IMR-90 (cell line): ENCODE results near the gene NNT. TPM values are rescaled to one million over a fixed set of nuclear protein-coding genes. Genes with fewer than 3 reads are reported as not detected.

Experiments used
- ATAC-seq: fragments of 200-7000 bp; cut with Tn5 transposase; 2 replicates; pipeline ENCODE4 v1.9.1; 2020; ENCODE audit warnings: low read depth, mild to moderate bottlenecking, moderate library complexity
- BruUV-seq: library from RNA; stranded (reverse); fragments of 400-500 nt; replicated peaks from 2 replicates; lab custom pipeline; 2021; lab: Mats Ljungman, UMichigan
- CTCF ChIA-PET: fragments of 300-600 bp; formaldehyde crosslinking; extraction: SDS; loops from one replicate; lab custom pipeline; 2021; ENCODE audit warnings: antibody characterized with exemption; lab: Yijun Ruan, JAX
- POLR2A ChIA-PET: fragments of 300-600 bp; sonication (Branson Sonifier 250); formaldehyde crosslinking; loops from one replicate; lab custom pipeline; 2022; ENCODE audit warnings: antibody characterized with exemption; ENCODE audit not compliant: unreplicated experiment; lab: Charles Lee
- DNase-seq: peaks from one replicate; pipeline ENCODE4 v3.0.0; 2013
- H2AFZ ChIP-seq: replicated peaks from 2 replicates; pipeline ENCODE3; 2013; ENCODE audit warnings: low read length, mild to moderate bottlenecking; ENCODE audit not compliant: poor library complexity
- H2AK5ac ChIP-seq: 2 replicates; pipeline ENCODE4 v1.6.1; 2013; ENCODE audit warnings: low read depth, low read length, inconsistent platforms
- H2AK9ac ChIP-seq: replicated peaks from 2 replicates; pipeline ENCODE3; 2013; ENCODE audit warnings: mild to moderate bottlenecking, low read depth, low read length, moderate library complexity; ENCODE audit not compliant: poor library complexity
- H2BK120ac ChIP-seq: 2 replicates; pipeline ENCODE4 v1.6.1; 2013; ENCODE audit warnings: low read depth, low read length, inconsistent platforms
- H2BK15ac ChIP-seq: 3 replicates; pipeline ENCODE4 v1.6.1; 2013; ENCODE audit warnings: low read depth, low read length, inconsistent platforms
- H2BK20ac ChIP-seq: 2 replicates; pipeline ENCODE4 v1.6.1; 2013; ENCODE audit warnings: low read depth, mild to moderate bottlenecking, inconsistent platforms, low read length, moderate library complexity
- H2BK5ac ChIP-seq: 2 replicates; pipeline ENCODE4 v1.6.1; 2013; ENCODE audit warnings: mild to moderate bottlenecking, low read depth, low read length, inconsistent platforms; ENCODE audit not compliant: poor library complexity, severe bottlenecking
- H3K14ac ChIP-seq: replicated peaks from 2 replicates; pipeline ENCODE4 v1.6.1; 2013; ENCODE audit warnings: low read depth, low read length, inconsistent platforms
- H3K18ac ChIP-seq: 2 replicates; pipeline ENCODE4 v1.6.1; 2013; ENCODE audit warnings: low read depth, low read length, control low read depth
- H3K23ac ChIP-seq: 2 replicates; pipeline ENCODE4 v1.6.1; 2013; ENCODE audit warnings: low read depth, low read length, inconsistent platforms
- H3K27ac ChIP-seq: 2 replicates; pipeline ENCODE4 v1.5.1; 2013; ENCODE audit warnings: mild to moderate bottlenecking, control low read depth, low read length; ENCODE audit not compliant: insufficient read depth
- H3K27me3 ChIP-seq: 2 replicates; pipeline ENCODE4 v1.6.1; 2013; ENCODE audit warnings: low read length; ENCODE audit not compliant: control insufficient read depth, insufficient read depth
- H3K36me3 ChIP-seq: 2 replicates; pipeline ENCODE4 v1.6.1; 2013; ENCODE audit warnings: low read length, mixed read lengths; ENCODE audit not compliant: control insufficient read depth, insufficient read depth
- H3K4ac ChIP-seq: 2 replicates; pipeline ENCODE4 v1.6.1; 2013; ENCODE audit warnings: low read depth, low read length, inconsistent platforms
- H3K4me1 ChIP-seq: 2 replicates; pipeline ENCODE4 v1.6.1; 2013; ENCODE audit warnings: low read length, mixed read lengths; ENCODE audit not compliant: control insufficient read depth, insufficient read depth
- H3K4me2 ChIP-seq: 2 replicates; pipeline ENCODE4 v1.6.1; 2013; ENCODE audit warnings: low read depth, mild to moderate bottlenecking, control low read depth, low read length, moderate library complexity
- H3K4me3 ChIP-seq: 2 replicates; pipeline ENCODE4 v1.5.1; 2013; ENCODE audit warnings: low read depth, mild to moderate bottlenecking, control low read depth, low read length, moderate library complexity; ENCODE audit not compliant: insufficient read depth
- H3K56ac ChIP-seq: 2 replicates; pipeline ENCODE4 v1.6.1; 2013; ENCODE audit warnings: low read length, inconsistent platforms; ENCODE audit not compliant: insufficient read depth; ENCODE audit errors: extremely low read depth
- H3K79me1 ChIP-seq, 2 experiments: 2 replicates each; pipeline ENCODE4 v1.6.1; 2013; ENCODE audit warnings: low read length in 2 of 2, inconsistent platforms in 1 of 2, low read depth in 1 of 2
- H3K9ac ChIP-seq: 2 replicates; pipeline ENCODE4 v1.6.1; 2013; ENCODE audit warnings: low read depth, low read length, control low read depth
- H3K9me1 ChIP-seq: 2 replicates; pipeline ENCODE4 v1.6.1; 2013; ENCODE audit warnings: low read length, inconsistent platforms; ENCODE audit not compliant: insufficient read depth
- H3K9me3 ChIP-seq: 2 replicates; pipeline ENCODE4 v1.6.1; 2013; ENCODE audit warnings: low read length; ENCODE audit not compliant: control insufficient read depth, insufficient read depth
- H4K20me1 ChIP-seq: 2 replicates; pipeline ENCODE4 v1.6.1; 2013; ENCODE audit warnings: low read length, inconsistent platforms; ENCODE audit not compliant: insufficient read depth
- H4K5ac ChIP-seq: 2 replicates; pipeline ENCODE4 v1.6.1; 2013; ENCODE audit warnings: mild to moderate bottlenecking, low read depth, low read length, control low read depth
- H4K8ac ChIP-seq, 2 experiments: 2 replicates each; pipeline ENCODE4 v1.6.1; 2013; ENCODE audit warnings: low read depth in 2 of 2, low read length in 2 of 2, control low read depth in 1 of 2, inconsistent platforms in 1 of 2
- H4K91ac ChIP-seq: 2 replicates; pipeline ENCODE4 v1.6.1; 2013; ENCODE audit warnings: low read depth, low read length, inconsistent platforms; ENCODE audit not compliant: insufficient read depth
- CTCF ChIP-seq: conservative IDR thresholded peaks from 2 replicates; pipeline ENCODE4 v1.5.1; 2012; ENCODE audit warnings: mild to moderate bottlenecking, low read depth, low read length, improper control_type of control experiment
- FOS ChIP-seq: fragments of 150-350 bp; IDR thresholded peaks from 2 replicates; pipeline ENCODE4 v1.6.1; 2016; ENCODE audit warnings: low read depth, low read length
- RAD21 ChIP-seq: IDR thresholded peaks from 2 replicates; pipeline ENCODE4 v1.6.1; 2012; ENCODE audit warnings: low read length, improper control_type of control experiment
- SMC3 ChIP-seq: fragments of 150-350 bp; IDR thresholded peaks from 2 replicates; pipeline ENCODE4 v1.6.1; 2016; ENCODE audit warnings: low read depth, mild to moderate bottlenecking, antibody characterized with exemption, low read length, moderate library complexity
- WGBS, 2 experiments: methylation state at CpG; one replicate each; pipeline versions ENCODE4 v1.1.5 to v1.1.7; 2013; ENCODE audit warnings: missing lambda C conversion rate in 2 of 2; ENCODE audit not compliant: insufficient read length in 1 of 2; ENCODE audit errors: extremely low coverage in 2 of 2; 5-methylcytosine and 5-hydroxymethylcytosine counted together
- dilution Hi-C: fragments of 300-500 bp; cut with HindIII; formaldehyde crosslinking; loops from one replicate; pipeline ENCODE4 v1.14.3; 2018; ENCODE audit warnings: low sequenced_read_pairs; ENCODE audit not compliant: unreplicated experiment
- in situ Hi-C: fragments of 300-500 bp; cut with MboI; formaldehyde crosslinking; loops from 3 replicates; pipeline ENCODE4 v1.14.3; 2019; ENCODE audit warnings: low sequenced_read_pairs, inconsistent platforms, mixed read lengths
- intact Hi-C: fragments of 100-400 bp; cut with micrococcal nuclease; formaldehyde crosslinking; loops from 2 replicates; pipeline ENCODE4 v1.10.0; 2022
- polyA plus RNA-seq, 3 experiments: library from polyadenylated mRNA; depleted of rRNA; stranded (reverse); fragments of >200 nt; gene quantifications; 2 replicates each; pipeline ENCODE4 v1.2.3, GENCODE V29; 2012; ENCODE audit warnings: low replicate concordance in 1 of 3
- total RNA-seq: library from RNA; depleted of rRNA; stranded (reverse); fragments of >200 nt; gene quantifications from 2 replicates; pipeline ENCODE4 v1.2.3, GENCODE V29; 2012

NNT gene
- total and polyA plus RNA-seq, 2 of the 4 experiments (the other 2 are of a cell fraction), result 23.1 to 57.2 TPM

- H2AFZ ChIP-seq, result no peak overlapping the region
- peak; percentile 51 for DNase-seq
- peak; percentile 62 for ATAC-seq
- ChIA-PET POLR2A (no interaction called here), CTCF (interaction anchor here (0.8 to 3.5 kb wide), 4 partner anchors 37 to 1044 kb away, joined by 3 to 16 read pairs (median 3); no protein-coding TSS in a partner anchor)
- H3K79me1 ChIP-seq, result no peaks in the 10 kb centered on the region
- no peak overlapping the region for H4K91ac ChIP-seq
- H3K9me1 ChIP-seq, result no peaks in the 10 kb centered on the region
- H4K20me1 ChIP-seq, result no peaks in the 10 kb centered on the region
- no peak overlapping the region for H3K56ac ChIP-seq
- H4K5ac ChIP-seq, result peak overlapping the region; percentile 75; the same call in 1 of the 2 replicates
- H3K4ac ChIP-seq, result no peak overlapping the region
- H3K36me3 ChIP-seq, result no peaks in the 10 kb centered on the region
- 0 out of 2 replicates have a peak overlapping the region, but pooled peaks have one; percentile 9 for H2BK120ac ChIP-seq
- H3K4me3 ChIP-seq, result no peak overlapping the region
- H3K9ac ChIP-seq, result no peak overlapping the region
- TF ChIP-seq CTCF (peak; percentile 69), RAD21 (peak; percentile 72), FOS (no peak), SMC3 (peak; percentile 75)
- no peak overlapping the region for H3K4me2 ChIP-seq
- no peaks in the 10 kb centered on the region for H3K9me3 ChIP-seq
- H3K27ac ChIP-seq, result no peak overlapping the region
- no peak overlapping the region for H4K8ac ChIP-seq
- H2AK9ac ChIP-seq, result no peak overlapping the region
- H2BK15ac ChIP-seq, result no peak overlapping the region
- no peak overlapping the region for H3K14ac ChIP-seq
- H2AK5ac ChIP-seq, result no peak overlapping the region
- peaks cover 1% of the 10 kb centered on the region; the same call in 1 of the 2 replicates for H3K4me1 ChIP-seq
- WGBS, 2 experiments, result no CpG with 5 or more reads among the region's 2 CpGs
- no peak overlapping the region for H2BK20ac ChIP-seq
- dilution Hi-C loops, result no loop called here
- H3K27me3 ChIP-seq, result no peaks in the 10 kb centered on the region
- peak overlapping the region; percentile 97; the same call in 1 of the 2 replicates for H3K18ac ChIP-seq
- H2BK5ac ChIP-seq, result no peak overlapping the region
- in situ Hi-C loops, result loop anchor here (5.0 to 25.0 kb wide), 2 partner anchors 602 to 1057 kb away; no protein-coding TSS in a partner anchor
- intact Hi-C loops, result loop anchor here (1.0 to 5.0 kb wide), 5 partner anchors 68 to 1045 kb away; no protein-coding TSS in a partner anchor
- BruUV-seq, result no TSS peak
- no peak overlapping the region for H3K23ac ChIP-seq
These were observed 127.0 kb downstream of the NNT start for GRCh38 chr5:43729846-43730478.
